Measurements from ENCODE around the gene SDHA.

GRCh38 chr5:264338-264737 is 46.2 kb downstream of the SDHA start:
- TF ChIP-seq, protein P1, sequence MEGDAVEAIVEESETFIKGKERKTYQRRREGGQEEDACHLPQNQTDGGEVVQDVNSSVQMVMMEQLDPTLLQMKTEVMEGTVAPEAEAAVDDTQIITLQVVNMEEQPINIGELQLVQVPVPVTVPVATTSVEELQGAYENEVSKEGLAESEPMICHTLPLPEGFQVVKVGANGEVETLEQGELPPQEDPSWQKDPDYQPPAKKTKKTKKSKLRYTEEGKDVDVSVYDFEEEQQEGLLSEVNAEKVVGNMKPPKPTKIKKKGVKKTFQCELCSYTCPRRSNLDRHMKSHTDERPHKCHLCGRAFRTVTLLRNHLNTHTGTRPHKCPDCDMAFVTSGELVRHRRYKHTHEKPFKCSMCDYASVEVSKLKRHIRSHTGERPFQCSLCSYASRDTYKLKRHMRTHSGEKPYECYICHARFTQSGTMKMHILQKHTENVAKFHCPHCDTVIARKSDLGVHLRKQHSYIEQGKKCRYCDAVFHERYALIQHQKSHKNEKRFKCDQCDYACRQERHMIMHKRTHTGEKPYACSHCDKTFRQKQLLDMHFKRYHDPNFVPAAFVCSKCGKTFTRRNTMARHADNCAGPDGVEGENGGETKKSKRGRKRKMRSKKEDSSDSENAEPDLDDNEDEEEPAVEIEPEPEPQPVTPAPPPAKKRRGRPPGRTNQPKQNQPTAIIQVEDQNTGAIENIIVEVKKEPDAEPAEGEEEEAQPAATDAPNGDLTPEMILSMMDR (IDR thresholded peaks at IDR 0.05; ENCODE audit: insufficient read depth, low read depth, low read length) = no peak
- no peak for TF ChIP-seq EZH2 (IDR thresholded peaks at IDR 0.05; ENCODE audit: insufficient read depth, low read length)

Measured in astrocyte (in vitro differentiated cells and primary cell).